ENCODE results near the gene DDIT3. TPM values are rescaled to one million over a fixed set of nuclear protein-coding genes. Genes with fewer than 3 reads are reported as not detected.
A peak's percentile ranks its signal among the peaks of the same experiment; 100 is the strongest.

The DDIT3 gene
- total and polyA plus RNA-seq, 2 of the 13 experiments (the other 11 are each of a cell fraction or from before 2014, with no cell fraction given) = 27.5 to 48.7 TPM

- Histone ChIP-seq H3K27ac (ENCODE audit: extremely low read length, insufficient read depth, low read length) (no peak overlapping the region), H3K9ac (ENCODE audit: insufficient read depth, low read depth, low read length) (no peak overlapping the region), H3K4me3 (replicated peaks in 1 of 3; ENCODE audit: insufficient read depth in 1 of 3, low read depth in 2 of 3, low read length in 3 of 3) (no peak overlapping the region), H2AFZ (ENCODE audit: low read length) (no peak overlapping the region), H3K4me1 (ENCODE audit: insufficient read depth, low read length) (peaks cover 40% of the 10 kb centered on the region), H3K79me2 (ENCODE audit: insufficient read depth, low read length) (no peaks in the 10 kb centered on the region), H4K20me1 (ENCODE audit: insufficient read depth, low read length) (no peaks in the 10 kb centered on the region), H3K9me3 (ENCODE audit: low read length) (no peaks in the 10 kb centered on the region), H3K27me3 (ENCODE audit: control insufficient read depth in 1 of 2, insufficient read depth in 2 of 2, low read length in 2 of 2) (peaks cover 7 to 54% of the 10 kb centered on the region in 2 experiments), H3K4me2 (ENCODE audit: low read depth, low read length) (no peak overlapping the region), H3K36me3 (replicated peaks in 1 of 2; ENCODE audit: control insufficient read depth in 1 of 2, insufficient read depth in 2 of 2, low read length in 2 of 2) (no peaks in the 10 kb centered on the region)
- ATAC-seq = no peak
- in situ Hi-C loops (cut with HindIII; ENCODE audit: extremely low pct_ligation_motif_present, low pct_unique_long_range_greater_than_20kb) = no loop called here
- WGBS (ENCODE audit: low lambda C conversion rate) = 15% methylated on average over 2 of the region's 3 CpGs
- FAIRE-seq = no peak
- intact Hi-C loops (cut with micrococcal nuclease; ENCODE audit: unreplicated experiment) = no loop called here
- ChIA-PET POLR2A (no interaction called here), CTCF (ENCODE audit: low intra/inter-chr PET ratio, low total read pairs) (no interaction called here)
- TF ChIP-seq NR1H2 (CRISPR knock-in tag; IDR thresholded peaks at IDR 0.05; ENCODE audit: borderline replicate concordance, low read depth) = no peak
- BruUV-seq (replicated peaks) = no TSS peak
- DNase-seq (ENCODE audit: low spot score) = no peak
These were observed 48.7 kb downstream of the DDIT3 start for GRCh38 chr12:57471661-57472060.

DNA sequence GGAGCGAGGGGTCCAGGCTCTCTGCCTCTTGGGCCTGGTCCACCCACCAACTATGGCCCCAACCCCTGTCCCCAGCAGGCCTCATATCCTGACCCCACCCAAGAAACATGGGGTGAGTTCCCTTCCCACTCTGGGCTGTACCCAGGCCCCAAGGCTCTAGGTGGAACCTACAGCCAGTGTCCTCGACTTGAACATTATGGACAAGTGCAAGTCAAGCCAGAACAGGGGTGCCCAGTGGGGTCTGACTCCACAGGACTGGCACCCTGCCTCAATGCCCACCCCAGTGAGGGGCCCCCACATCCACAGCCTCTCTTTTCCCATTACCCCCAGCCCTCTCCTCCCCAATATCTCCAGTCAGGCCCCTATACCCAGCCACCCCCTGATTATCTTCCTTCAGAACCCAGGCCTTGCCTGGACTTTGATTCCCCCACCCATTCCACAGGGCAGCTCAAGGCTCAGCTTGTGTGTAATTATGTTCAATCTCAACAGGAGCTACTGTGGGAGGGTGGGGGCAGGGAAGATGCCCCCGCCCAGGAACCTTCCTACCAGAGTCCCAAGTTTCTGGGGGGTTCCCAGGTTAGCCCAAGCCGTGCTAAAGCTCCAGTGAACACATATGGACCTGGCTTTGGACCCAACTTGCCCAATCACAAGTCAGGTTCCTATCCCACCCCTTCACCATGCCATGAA lies 49.2 kb downstream of the DDIT3 start:
- no TSS peak for BruUV-seq (replicated peaks)
- no peak overlapping the region for H3K27ac ChIP-seq (ENCODE audit: extremely low read length, insufficient read depth, low read length)
- no peak for TF ChIP-seq ZBTB7A (CRISPR knock-in tag; IDR thresholded peaks at IDR 0.05)
- no peak for TF ChIP-seq KLF15 (CRISPR knock-in tag; IDR thresholded peaks at IDR 0.05; ENCODE audit: borderline replicate concordance)
- no peak for TF ChIP-seq ZNF691 (CRISPR knock-in tag; IDR thresholded peaks at IDR 0.05; ENCODE audit: borderline replicate concordance, low read depth)
- TF ChIP-seq HNF4A (CRISPR knock-in tag; IDR thresholded peaks at IDR 0.05) = peak; percentile 30; the same call in 1 of the 2 replicates
- TF ChIP-seq ZNF543 (CRISPR knock-in tag; IDR thresholded peaks at IDR 0.05) = no peak
- no peak for TF ChIP-seq RFXAP (CRISPR knock-in tag; IDR thresholded peaks at IDR 0.05; ENCODE audit: borderline replicate concordance)
- no peak overlapping the region for H2AFZ ChIP-seq (ENCODE audit: low read length)
- WGBS (ENCODE audit: low lambda C conversion rate) = 0% methylated on average over 2 of the region's 4 CpGs
- peaks cover 7 to 49% of the 10 kb centered on the region in 2 experiments for H3K27me3 ChIP-seq (ENCODE audit: control insufficient read depth in 1 of 2, insufficient read depth in 2 of 2, low read length in 2 of 2)
- no peaks in the 10 kb centered on the region for H3K79me2 ChIP-seq (ENCODE audit: insufficient read depth, low read length)
- H3K4me1 ChIP-seq (ENCODE audit: insufficient read depth, low read length) = peaks cover 35% of the 10 kb centered on the region
- no peak for ATAC-seq
- CTCF ChIA-PET (ENCODE audit: low intra/inter-chr PET ratio, low total read pairs) = no interaction called here
- H3K9me3 ChIP-seq (ENCODE audit: low read length) = no peaks in the 10 kb centered on the region
- FAIRE-seq = no peak
- intact Hi-C loops (cut with micrococcal nuclease; ENCODE audit: unreplicated experiment) (no loop called here), in situ Hi-C loops (cut with HindIII; ENCODE audit: extremely low pct_ligation_motif_present, low pct_unique_long_range_greater_than_20kb) (no loop called here)
- H3K4me3 ChIP-seq (replicated peaks in 1 of 3; ENCODE audit: insufficient read depth in 1 of 3, low read depth in 2 of 3, low read length in 3 of 3) = no peak overlapping the region
- POLR2A ChIA-PET = no interaction called here
- H3K9ac ChIP-seq (ENCODE audit: insufficient read depth, low read depth, low read length) = no peak overlapping the region
- no peak for DNase-seq (ENCODE audit: low spot score)
- H4K20me1 ChIP-seq (ENCODE audit: insufficient read depth, low read length) = no peaks in the 10 kb centered on the region
- H3K36me3 ChIP-seq (replicated peaks in 1 of 2; ENCODE audit: control insufficient read depth in 1 of 2, insufficient read depth in 2 of 2, low read length in 2 of 2) = no peaks in the 10 kb centered on the region
- H3K4me2 ChIP-seq (ENCODE audit: low read depth, low read length) = no peak overlapping the region

All from HepG2 (cell line).